Gastroesophageal sphincter (tissue), 3 donors: ENCODE measurements around the gene PIP5K1B.

Source experiments
- EP300 ChIP-seq: sonication (generic); formaldehyde crosslinking; IDR thresholded peaks from one replicate; pipeline ENCODE4 v1.6.1; 2017; ENCODE audit warnings: antibody characterized with exemption, mild to moderate bottlenecking
- POLR2AphosphoS5 ChIP-seq: sonication (generic); formaldehyde crosslinking; IDR thresholded peaks from one replicate; pipeline ENCODE4 v1.6.1; 2017; ENCODE audit warnings: antibody characterized with exemption
- TF ChIP-seq, protein P1 (sequence below), 4 experiments: fragments of 200-600 bp in 2 of 4; fragments of 450-650 bp in 2 of 4; sonication (generic) in 1 of 4; IDR thresholded peaks; one replicate each; pipeline ENCODE4 v1.5.1; 2017 to 2019; ENCODE audit warnings: antibody characterized with exemption in 4 of 4, mild to moderate bottlenecking in 2 of 4, moderate library complexity in 2 of 4

DNA sequence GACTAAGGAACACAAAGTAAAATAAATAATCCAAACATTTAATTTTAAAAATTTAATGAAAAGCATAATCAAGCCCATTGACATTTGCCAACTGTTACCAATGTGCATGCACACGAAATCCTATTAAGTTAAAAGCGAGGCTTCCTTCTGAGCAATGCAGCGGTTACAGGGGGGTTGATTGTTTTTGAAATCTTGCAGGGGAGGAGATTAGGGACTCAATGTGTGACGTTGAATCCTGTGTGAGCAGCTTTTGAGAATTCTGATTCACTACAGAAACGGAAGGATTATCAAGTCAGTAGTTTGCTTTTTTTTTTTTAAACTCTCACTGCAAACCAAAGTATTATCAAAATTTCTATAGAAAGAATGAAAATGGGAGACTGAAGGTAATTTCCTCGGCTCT, 199.4 kb downstream of the PIP5K1B start:
- TF ChIP-seq, protein P1, sequence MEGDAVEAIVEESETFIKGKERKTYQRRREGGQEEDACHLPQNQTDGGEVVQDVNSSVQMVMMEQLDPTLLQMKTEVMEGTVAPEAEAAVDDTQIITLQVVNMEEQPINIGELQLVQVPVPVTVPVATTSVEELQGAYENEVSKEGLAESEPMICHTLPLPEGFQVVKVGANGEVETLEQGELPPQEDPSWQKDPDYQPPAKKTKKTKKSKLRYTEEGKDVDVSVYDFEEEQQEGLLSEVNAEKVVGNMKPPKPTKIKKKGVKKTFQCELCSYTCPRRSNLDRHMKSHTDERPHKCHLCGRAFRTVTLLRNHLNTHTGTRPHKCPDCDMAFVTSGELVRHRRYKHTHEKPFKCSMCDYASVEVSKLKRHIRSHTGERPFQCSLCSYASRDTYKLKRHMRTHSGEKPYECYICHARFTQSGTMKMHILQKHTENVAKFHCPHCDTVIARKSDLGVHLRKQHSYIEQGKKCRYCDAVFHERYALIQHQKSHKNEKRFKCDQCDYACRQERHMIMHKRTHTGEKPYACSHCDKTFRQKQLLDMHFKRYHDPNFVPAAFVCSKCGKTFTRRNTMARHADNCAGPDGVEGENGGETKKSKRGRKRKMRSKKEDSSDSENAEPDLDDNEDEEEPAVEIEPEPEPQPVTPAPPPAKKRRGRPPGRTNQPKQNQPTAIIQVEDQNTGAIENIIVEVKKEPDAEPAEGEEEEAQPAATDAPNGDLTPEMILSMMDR (IDR thresholded peaks at IDR 0.05) = no peak
- TF ChIP-seq EP300 (no peak), POLR2AphosphoS5 (no peak)
